ENCODE data around the gene TMTC4. TPM values are rescaled to one million over a fixed set of nuclear protein-coding genes. Genes with fewer than 3 reads are reported as not detected.

TMTC4 gene
- total RNA-seq, 1 experiment from 2014 or later: 45.5 TPM

GRCh38 chr13:100667894-100668293 lies 6.7 kb downstream of the TMTC4 start:
- Mint-ChIP-seq H3K27ac (no peak overlapping the region), H3K9me3 (no peaks in the 10 kb centered on the region), H3K27me3 (ENCODE audit: low read depth) (no peaks in the 10 kb centered on the region), H3K4me1 (peaks cover 7% of the 10 kb centered on the region), H3K4me3 (no peak overlapping the region), H3K36me3 (peaks cover 65% of the 10 kb centered on the region)
- ATAC-seq (no peak), DNase-seq (ENCODE audit: low spot score) (no peak)
- CTCF ChIA-PET: no interaction called here
- POLR2A ChIA-PET: no interaction called here
- TF ChIP-seq ETV6 (CRISPR knock-in tag; IDR thresholded peaks at IDR 0.05) (no peak), OVOL2 (CRISPR knock-in tag; IDR thresholded peaks at IDR 0.05; ENCODE audit: borderline replicate concordance) (no peak)

- Mint-ChIP-seq H3K36me3 (peaks cover 81% of the 10 kb centered on the region), H3K4me3 (no peak overlapping the region), H3K27me3 (ENCODE audit: low read depth) (no peaks in the 10 kb centered on the region), H3K27ac (no peak overlapping the region), H3K9me3 (no peaks in the 10 kb centered on the region), H3K4me1 (no peaks in the 10 kb centered on the region)
- DNase-seq (ENCODE audit: low spot score) (no peak), ATAC-seq (no peak)
- no peak for TF ChIP-seq RELA (CRISPR knock-in tag; IDR thresholded peaks at IDR 0.05; ENCODE audit: borderline replicate concordance)
- no peak for TF ChIP-seq MXD4 (CRISPR knock-in tag; IDR thresholded peaks at IDR 0.05; ENCODE audit: borderline replicate concordance)
- CTCF ChIA-PET: no interaction called here
- POLR2A ChIA-PET: no interaction called here
These were observed 8.5 kb downstream of the TMTC4 start for GRCh38 chr13:100666124-100666523.

GRCh38 chr13:100665403-100665802 lies 9.2 kb downstream of the TMTC4 start:
- no peaks in the 10 kb centered on the region for H3K4me1 Mint-ChIP-seq
- no peaks in the 10 kb centered on the region for H3K9me3 Mint-ChIP-seq
- H3K27me3 Mint-ChIP-seq (ENCODE audit: low read depth): no peaks in the 10 kb centered on the region
- ATAC-seq (no peak), DNase-seq (ENCODE audit: low spot score) (no peak)
- no peak overlapping the region for H3K4me3 Mint-ChIP-seq
- peaks cover 88% of the 10 kb centered on the region for H3K36me3 Mint-ChIP-seq
- no peak for TF ChIP-seq RELA (CRISPR knock-in tag; IDR thresholded peaks at IDR 0.05; ENCODE audit: borderline replicate concordance)
- TF ChIP-seq NFYB (CRISPR knock-in tag; conservative IDR thresholded peaks at IDR 0.05; ENCODE audit: low read depth): no peak
- no peak for TF ChIP-seq CREM (CRISPR knock-in tag; IDR thresholded peaks at IDR 0.05)
- TF ChIP-seq ZNF281 (CRISPR knock-in tag; IDR thresholded peaks at IDR 0.05): no peak
- TF ChIP-seq MYBL2 (CRISPR knock-in tag; IDR thresholded peaks at IDR 0.05): no peak
- no peak for TF ChIP-seq E2F5 (CRISPR knock-in tag; IDR thresholded peaks at IDR 0.05)
- no peak for TF ChIP-seq ZNF671 (CRISPR knock-in tag; IDR thresholded peaks at IDR 0.05)
- no peak for TF ChIP-seq FOXK1 (CRISPR knock-in tag; IDR thresholded peaks at IDR 0.05)
- TF ChIP-seq ZNF232 (CRISPR knock-in tag; IDR thresholded peaks at IDR 0.05): no peak
- TF ChIP-seq CTCF (IDR thresholded peaks at IDR 0.05): no peak
- no peak for TF ChIP-seq USF2 (CRISPR knock-in tag; IDR thresholded peaks at IDR 0.05)
- no peak for TF ChIP-seq KAT7 (CRISPR knock-in tag; IDR thresholded peaks at IDR 0.05; ENCODE audit: borderline replicate concordance)
- TF ChIP-seq HMGA2 (CRISPR knock-in tag; IDR thresholded peaks at IDR 0.05): no peak
- no peak for TF ChIP-seq AR (CRISPR knock-in tag; IDR thresholded peaks at IDR 0.05)
- no peak for TF ChIP-seq ZNF138 (CRISPR knock-in tag; conservative IDR thresholded peaks at IDR 0.05)
- TF ChIP-seq JAZF1 (CRISPR knock-in tag; IDR thresholded peaks at IDR 0.05): no peak
- no peak overlapping the region for H3K27ac Mint-ChIP-seq
- CTCF ChIA-PET: no interaction called here
- POLR2A ChIA-PET: no interaction called here
